GM12878 (cell line): ENCODE data around the gene ITGAD.

Source experiments
- ATF7 ChIP-seq: fragments of 450-650 bp; IDR thresholded peaks from 2 replicates; pipeline ENCODE4 v1.6.1; 2016; ENCODE audit warnings: low read depth, mild to moderate bottlenecking
- CHD2 ChIP-seq: IDR thresholded peaks from 2 replicates; pipeline ENCODE4 v1.6.1; 2011; ENCODE audit warnings: low read depth, low read length, improper control_type of control experiment, borderline replicate concordance
- CTCF ChIP-seq, 3 experiments: IDR thresholded peaks in 2 of 3; conservative IDR thresholded peaks in 1 of 3; 2 replicates each; pipeline ENCODE4 v1.5.1; 2011; ENCODE audit warnings: low read depth in 3 of 3, low read length in 3 of 3, mild to moderate bottlenecking in 3 of 3, control low read depth in 2 of 3, moderate library complexity in 2 of 3, inconsistent platforms in 1 of 3, mixed read lengths in 1 of 3; ENCODE audit not compliant: control insufficient read depth in 2 of 3, insufficient read depth in 1 of 3; ENCODE audit errors: extremely low read depth in 1 of 3
- EP300 ChIP-seq, 2 experiments: fragments of 150-350 bp in 1 of 2; IDR thresholded peaks; 2 replicates each; pipeline ENCODE4 v1.6.1; 2011 to 2012; ENCODE audit warnings: low read depth in 2 of 2, low read length in 2 of 2, borderline replicate concordance in 1 of 2, improper control_type of control experiment in 1 of 2, inconsistent platforms in 1 of 2; ENCODE audit not compliant: control insufficient read depth in 1 of 2
- ESRRA ChIP-seq: IDR thresholded peaks from 2 replicates; pipeline ENCODE4 v1.6.1; 2012; ENCODE audit warnings: mild to moderate bottlenecking, low read length, improper control_type of control experiment
- MYB ChIP-seq: fragments of 150-350 bp; IDR thresholded peaks from 2 replicates; pipeline ENCODE4 v1.6.1; 2014; ENCODE audit warnings: mild to moderate bottlenecking, low read depth, low read length, borderline replicate concordance
- POLR2A ChIP-seq: IDR thresholded peaks from 2 replicates; pipeline ENCODE4 v1.6.1; 2011; ENCODE audit warnings: low read depth, mild to moderate bottlenecking, low read length
- POLR2AphosphoS5 ChIP-seq: IDR thresholded peaks from 2 replicates; pipeline ENCODE4 v1.6.1; 2011; ENCODE audit warnings: mild to moderate bottlenecking, low read length, inconsistent platforms
- RBBP5 ChIP-seq: fragments of 200-600 bp; sonication (generic); conservative IDR thresholded peaks from 2 replicates; pipeline ENCODE4 v1.6.1; 2016
- SMC3 ChIP-seq: IDR thresholded peaks from 2 replicates; pipeline ENCODE4 v1.6.1; 2011; ENCODE audit warnings: low read length, improper control_type of control experiment, borderline replicate concordance
- SPI1 ChIP-seq: IDR thresholded peaks from 2 replicates; pipeline ENCODE4 v1.6.1; 2011; ENCODE audit warnings: low read depth, mild to moderate bottlenecking, low read length, moderate library complexity, borderline replicate concordance; ENCODE audit not compliant: insufficient read depth
- TARDBP ChIP-seq: IDR thresholded peaks from 2 replicates; pipeline ENCODE4 v1.6.1; 2016; ENCODE audit warnings: borderline replicate concordance
- TF ChIP-seq, protein P1 (sequence below): IDR thresholded peaks from 2 replicates; pipeline ENCODE4 v1.6.1; 2012; ENCODE audit warnings: improper control_type of control experiment, low read depth, low read length; ENCODE audit not compliant: insufficient replicate concordance
- TF ChIP-seq, protein P2 (sequence below): fragments of 450-650 bp; IDR thresholded peaks from 2 replicates; pipeline ENCODE4 v1.6.1; 2017; ENCODE audit warnings: mild to moderate bottlenecking, moderate library complexity

DNA sequence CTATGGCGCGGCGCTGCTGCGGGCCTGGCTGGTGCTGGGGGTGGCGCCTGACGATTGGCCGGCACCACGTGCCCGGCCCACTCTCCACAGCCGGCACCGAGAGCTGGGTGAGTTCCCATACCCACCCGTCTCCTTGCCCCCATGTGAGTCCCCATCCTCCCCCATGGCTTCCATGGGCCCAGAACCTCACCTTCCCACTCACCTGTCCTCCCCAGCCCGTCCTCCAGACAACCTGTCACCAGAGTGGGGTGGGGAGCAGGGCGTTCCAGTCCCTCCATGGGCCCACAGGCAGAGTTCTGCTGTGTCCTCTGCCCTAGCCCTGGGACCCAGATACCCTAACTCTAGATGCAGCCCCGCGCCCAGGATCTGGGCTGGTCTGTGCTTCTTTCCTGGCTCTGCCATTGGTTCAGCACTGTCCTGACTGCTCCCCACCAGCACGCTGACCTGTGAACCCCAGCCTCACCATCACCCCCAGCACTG is 71.7 kb downstream of the ITGAD start:
- TF ChIP-seq POLR2AphosphoS5 (no peak), MYB (no peak), CTCF (IDR thresholded peaks at IDR 0.05 in 2 of 3, conservative IDR thresholded peaks at IDR 0.05 in 1 of 3; ENCODE audit: control insufficient read depth in 2 of 3, extremely low read depth in 1 of 3, insufficient read depth in 1 of 3, low read depth in 3 of 3, low read length in 3 of 3) (no peak), RBBP5 (no peak), ESRRA (no peak), POLR2A (no peak), ATF7 (no peak), TARDBP (no peak), CHD2 (no peak), SMC3 (no peak), SPI1 (no peak), EP300 (IDR thresholded peaks at IDR 0.05; ENCODE audit: borderline replicate concordance in 1 of 2, control insufficient read depth in 1 of 2, low read depth in 2 of 2, low read length in 2 of 2) (no peak)
- TF ChIP-seq, protein P1, sequence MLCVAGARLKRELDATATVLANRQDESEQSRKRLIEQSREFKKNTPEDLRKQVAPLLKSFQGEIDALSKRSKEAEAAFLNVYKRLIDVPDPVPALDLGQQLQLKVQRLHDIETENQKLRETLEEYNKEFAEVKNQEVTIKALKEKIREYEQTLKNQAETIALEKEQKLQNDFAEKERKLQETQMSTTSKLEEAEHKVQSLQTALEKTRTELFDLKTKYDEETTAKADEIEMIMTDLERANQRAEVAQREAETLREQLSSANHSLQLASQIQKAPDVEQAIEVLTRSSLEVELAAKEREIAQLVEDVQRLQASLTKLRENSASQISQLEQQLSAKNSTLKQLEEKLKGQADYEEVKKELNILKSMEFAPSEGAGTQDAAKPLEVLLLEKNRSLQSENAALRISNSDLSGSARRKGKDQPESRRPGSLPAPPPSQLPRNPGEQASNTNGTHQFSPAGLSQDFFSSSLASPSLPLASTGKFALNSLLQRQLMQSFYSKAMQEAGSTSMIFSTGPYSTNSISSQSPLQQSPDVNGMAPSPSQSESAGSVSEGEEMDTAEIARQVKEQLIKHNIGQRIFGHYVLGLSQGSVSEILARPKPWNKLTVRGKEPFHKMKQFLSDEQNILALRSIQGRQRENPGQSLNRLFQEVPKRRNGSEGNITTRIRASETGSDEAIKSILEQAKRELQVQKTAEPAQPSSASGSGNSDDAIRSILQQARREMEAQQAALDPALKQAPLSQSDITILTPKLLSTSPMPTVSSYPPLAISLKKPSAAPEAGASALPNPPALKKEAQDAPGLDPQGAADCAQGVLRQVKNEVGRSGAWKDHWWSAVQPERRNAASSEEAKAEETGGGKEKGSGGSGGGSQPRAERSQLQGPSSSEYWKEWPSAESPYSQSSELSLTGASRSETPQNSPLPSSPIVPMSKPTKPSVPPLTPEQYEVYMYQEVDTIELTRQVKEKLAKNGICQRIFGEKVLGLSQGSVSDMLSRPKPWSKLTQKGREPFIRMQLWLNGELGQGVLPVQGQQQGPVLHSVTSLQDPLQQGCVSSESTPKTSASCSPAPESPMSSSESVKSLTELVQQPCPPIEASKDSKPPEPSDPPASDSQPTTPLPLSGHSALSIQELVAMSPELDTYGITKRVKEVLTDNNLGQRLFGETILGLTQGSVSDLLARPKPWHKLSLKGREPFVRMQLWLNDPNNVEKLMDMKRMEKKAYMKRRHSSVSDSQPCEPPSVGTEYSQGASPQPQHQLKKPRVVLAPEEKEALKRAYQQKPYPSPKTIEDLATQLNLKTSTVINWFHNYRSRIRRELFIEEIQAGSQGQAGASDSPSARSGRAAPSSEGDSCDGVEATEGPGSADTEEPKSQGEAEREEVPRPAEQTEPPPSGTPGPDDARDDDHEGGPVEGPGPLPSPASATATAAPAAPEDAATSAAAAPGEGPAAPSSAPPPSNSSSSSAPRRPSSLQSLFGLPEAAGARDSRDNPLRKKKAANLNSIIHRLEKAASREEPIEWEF = no peak
- TF ChIP-seq, protein P2, sequence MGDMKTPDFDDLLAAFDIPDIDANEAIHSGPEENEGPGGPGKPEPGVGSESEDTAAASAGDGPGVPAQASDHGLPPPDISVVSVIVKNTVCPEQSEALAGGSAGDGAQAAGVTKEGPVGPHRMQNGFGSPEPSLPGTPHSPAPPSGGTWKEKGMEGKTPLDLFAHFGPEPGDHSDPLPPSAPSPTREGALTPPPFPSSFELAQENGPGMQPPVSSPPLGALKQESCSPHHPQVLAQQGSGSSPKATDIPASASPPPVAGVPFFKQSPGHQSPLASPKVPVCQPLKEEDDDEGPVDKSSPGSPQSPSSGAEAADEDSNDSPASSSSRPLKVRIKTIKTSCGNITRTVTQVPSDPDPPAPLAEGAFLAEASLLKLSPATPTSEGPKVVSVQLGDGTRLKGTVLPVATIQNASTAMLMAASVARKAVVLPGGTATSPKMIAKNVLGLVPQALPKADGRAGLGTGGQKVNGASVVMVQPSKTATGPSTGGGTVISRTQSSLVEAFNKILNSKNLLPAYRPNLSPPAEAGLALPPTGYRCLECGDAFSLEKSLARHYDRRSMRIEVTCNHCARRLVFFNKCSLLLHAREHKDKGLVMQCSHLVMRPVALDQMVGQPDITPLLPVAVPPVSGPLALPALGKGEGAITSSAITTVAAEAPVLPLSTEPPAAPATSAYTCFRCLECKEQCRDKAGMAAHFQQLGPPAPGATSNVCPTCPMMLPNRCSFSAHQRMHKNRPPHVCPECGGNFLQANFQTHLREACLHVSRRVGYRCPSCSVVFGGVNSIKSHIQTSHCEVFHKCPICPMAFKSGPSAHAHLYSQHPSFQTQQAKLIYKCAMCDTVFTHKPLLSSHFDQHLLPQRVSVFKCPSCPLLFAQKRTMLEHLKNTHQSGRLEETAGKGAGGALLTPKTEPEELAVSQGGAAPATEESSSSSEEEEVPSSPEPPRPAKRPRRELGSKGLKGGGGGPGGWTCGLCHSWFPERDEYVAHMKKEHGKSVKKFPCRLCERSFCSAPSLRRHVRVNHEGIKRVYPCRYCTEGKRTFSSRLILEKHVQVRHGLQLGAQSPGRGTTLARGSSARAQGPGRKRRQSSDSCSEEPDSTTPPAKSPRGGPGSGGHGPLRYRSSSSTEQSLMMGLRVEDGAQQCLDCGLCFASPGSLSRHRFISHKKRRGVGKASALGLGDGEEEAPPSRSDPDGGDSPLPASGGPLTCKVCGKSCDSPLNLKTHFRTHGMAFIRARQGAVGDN = no peak
